Vagina (tissue), 2 donors: Measurements from ENCODE around the gene ZMYND8. TPM values are rescaled to one million over a fixed set of nuclear protein-coding genes. Genes with fewer than 3 reads are reported as not detected.

Source experiments
- DNase-seq, 2 donors: peaks; one replicate each; pipeline ENCODE4 v3.0.0-alpha.2; 2017; ENCODE audit errors: extremely low spot score in 2 of 2
- H3K27ac ChIP-seq: fragments of 200-600 bp; sonication (generic); one replicate; pipeline ENCODE4 v1.5.1; 2019
- H3K27me3 ChIP-seq: fragments of 200-600 bp; sonication (generic); one replicate; pipeline ENCODE4 v1.5.1; 2019
- H3K36me3 ChIP-seq, 2 donors: fragments of 200-600 bp; sonication (generic); one replicate each; pipeline ENCODE4 v1.5.1; 2017 to 2019
- H3K4me1 ChIP-seq: fragments of 200-600 bp; sonication (generic); one replicate; pipeline ENCODE4 v1.5.1; 2019
- H3K4me3 ChIP-seq, 2 donors: fragments of 200-600 bp; sonication (generic); 1 replicate in 1 of 2; 2 replicates in 1 of 2; pipeline ENCODE4 v1.5.1; 2016 to 2019
- H3K9me3 ChIP-seq: fragments of 200-600 bp; sonication (generic); one replicate; pipeline ENCODE4 v1.5.1; 2019
- POLR2A ChIP-seq, 2 donors: fragments of 450-650 bp; IDR thresholded peaks; one replicate each; pipeline ENCODE4 v1.6.1; 2017; ENCODE audit warnings: antibody characterized with exemption in 2 of 2, mild to moderate bottlenecking in 2 of 2, moderate library complexity in 2 of 2
- POLR2AphosphoS5 ChIP-seq, 2 donors: sonication (generic); formaldehyde crosslinking; IDR thresholded peaks; one replicate each; pipeline ENCODE4 v1.9.0; 2017; ENCODE audit warnings: antibody characterized with exemption in 2 of 2, mild to moderate bottlenecking in 2 of 2, low read depth in 1 of 2; ENCODE audit not compliant: insufficient read depth in 1 of 2
- intact Hi-C: fragments of 100-400 bp; cut with DNase I; formaldehyde crosslinking; loops from one replicate; pipeline ENCODE4 v1.15.1; 2023
- total RNA-seq: library from RNA; depleted of rRNA; stranded (reverse); fragments of >200 nt; gene quantifications from one replicate; pipeline ENCODE4 v1.2.3, GENCODE V29; 2016
- TF ChIP-seq, protein P1 (sequence below), 3 experiments: fragments of 450-650 bp in 2 of 3; fragments of 200-600 bp in 1 of 3; sonication (generic) in 1 of 3; IDR thresholded peaks; one replicate each; pipeline ENCODE4 v1.5.1; 2017 to 2019; ENCODE audit warnings: antibody characterized with exemption in 3 of 3, mild to moderate bottlenecking in 2 of 3, moderate library complexity in 2 of 3

Gene ZMYND8
- total RNA-seq, 1 donor from 2014 or later, result 91.1 TPM

DNA sequence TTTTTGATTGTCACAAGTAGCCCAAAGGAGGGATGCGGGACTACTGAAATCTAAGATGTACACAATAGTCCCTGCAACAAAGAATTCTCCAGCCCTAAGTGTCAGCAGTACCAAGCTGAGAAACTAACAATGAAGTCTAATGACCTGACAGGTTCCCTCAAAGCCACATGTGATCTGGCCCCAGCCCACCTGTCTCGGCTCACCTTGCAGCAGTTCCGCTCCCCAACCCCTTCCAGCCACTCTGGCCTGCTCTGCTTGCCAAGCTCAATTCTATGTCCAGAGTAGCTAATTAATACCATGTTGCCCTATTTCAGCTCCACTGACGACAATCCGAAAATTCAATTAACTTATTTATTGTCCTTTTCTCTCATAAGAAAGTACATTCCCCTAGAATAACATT is 72.1 kb downstream of the ZMYND8 start:
- peaks cover 0 to 69% of the 10 kb centered on the region in 2 donors for H3K36me3 ChIP-seq
- no peaks in the 10 kb centered on the region for H3K4me1 ChIP-seq
- no peak overlapping the region for H3K27ac ChIP-seq
- no peak for TF ChIP-seq POLR2AphosphoS5 (IDR thresholded peaks at IDR 0.05; ENCODE audit: insufficient read depth in 1 of 2, low read depth in 1 of 2)
- TF ChIP-seq POLR2A (IDR thresholded peaks at IDR 0.05), result no peak
- TF ChIP-seq, protein P1, sequence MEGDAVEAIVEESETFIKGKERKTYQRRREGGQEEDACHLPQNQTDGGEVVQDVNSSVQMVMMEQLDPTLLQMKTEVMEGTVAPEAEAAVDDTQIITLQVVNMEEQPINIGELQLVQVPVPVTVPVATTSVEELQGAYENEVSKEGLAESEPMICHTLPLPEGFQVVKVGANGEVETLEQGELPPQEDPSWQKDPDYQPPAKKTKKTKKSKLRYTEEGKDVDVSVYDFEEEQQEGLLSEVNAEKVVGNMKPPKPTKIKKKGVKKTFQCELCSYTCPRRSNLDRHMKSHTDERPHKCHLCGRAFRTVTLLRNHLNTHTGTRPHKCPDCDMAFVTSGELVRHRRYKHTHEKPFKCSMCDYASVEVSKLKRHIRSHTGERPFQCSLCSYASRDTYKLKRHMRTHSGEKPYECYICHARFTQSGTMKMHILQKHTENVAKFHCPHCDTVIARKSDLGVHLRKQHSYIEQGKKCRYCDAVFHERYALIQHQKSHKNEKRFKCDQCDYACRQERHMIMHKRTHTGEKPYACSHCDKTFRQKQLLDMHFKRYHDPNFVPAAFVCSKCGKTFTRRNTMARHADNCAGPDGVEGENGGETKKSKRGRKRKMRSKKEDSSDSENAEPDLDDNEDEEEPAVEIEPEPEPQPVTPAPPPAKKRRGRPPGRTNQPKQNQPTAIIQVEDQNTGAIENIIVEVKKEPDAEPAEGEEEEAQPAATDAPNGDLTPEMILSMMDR (IDR thresholded peaks at IDR 0.05), result no peak
- H3K9me3 ChIP-seq, result no peaks in the 10 kb centered on the region
- intact Hi-C loops, result no loop called here
- DNase-seq, result no peak
- H3K27me3 ChIP-seq, result no peaks in the 10 kb centered on the region
- H3K4me3 ChIP-seq, result no peak overlapping the region

DNA sequence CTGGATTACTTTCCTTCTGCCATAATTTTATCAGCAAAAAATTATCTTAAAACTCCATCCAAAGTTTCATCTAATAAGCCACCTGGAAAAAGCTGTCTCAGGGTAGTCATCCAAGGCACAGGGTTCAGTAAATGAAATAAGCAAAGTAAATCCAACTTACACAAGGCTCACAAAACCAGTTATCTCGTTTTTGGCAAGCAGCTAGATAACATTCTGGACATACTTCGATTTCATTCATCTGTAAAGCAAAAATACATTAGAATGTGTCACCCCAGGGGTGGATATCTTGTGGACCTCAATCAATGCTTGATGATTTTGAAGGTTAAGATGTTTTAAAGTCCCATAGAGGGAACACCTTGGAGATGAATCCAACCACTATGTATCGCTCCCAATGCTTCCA is 73.1 kb downstream of the ZMYND8 start:
- intact Hi-C loops, result no loop called here
- Histone ChIP-seq H3K27ac (no peak overlapping the region), H3K4me1 (no peaks in the 10 kb centered on the region), H3K9me3 (no peaks in the 10 kb centered on the region), H3K36me3 (peaks cover 0 to 59% of the 10 kb centered on the region in 2 donors), H3K4me3 (no peak overlapping the region), H3K27me3 (no peaks in the 10 kb centered on the region)
- TF ChIP-seq, protein P1 (IDR thresholded peaks at IDR 0.05), result no peak
- TF ChIP-seq POLR2AphosphoS5 (IDR thresholded peaks at IDR 0.05; ENCODE audit: insufficient read depth in 1 of 2, low read depth in 1 of 2), result no peak
- no peak for TF ChIP-seq POLR2A (IDR thresholded peaks at IDR 0.05)
- no peak for DNase-seq

DNA sequence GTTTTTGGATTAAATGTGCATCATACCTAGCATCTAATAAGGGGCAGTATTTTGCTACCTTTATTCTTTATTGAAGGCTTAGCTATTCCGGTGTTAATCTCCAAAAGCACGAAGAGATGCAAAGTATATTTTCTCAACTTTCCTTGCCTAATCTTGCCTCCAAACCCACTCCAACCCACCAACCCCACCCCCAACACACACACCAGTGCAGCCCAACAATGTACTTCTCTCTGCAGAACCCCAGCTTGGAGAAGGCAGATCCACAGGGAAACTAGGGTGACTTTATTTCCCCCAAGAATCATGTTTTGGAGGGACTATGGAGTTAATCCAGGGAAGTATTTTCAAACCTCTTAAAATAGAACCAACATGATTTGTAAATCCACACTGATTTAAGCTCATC is 73.6 kb downstream of the ZMYND8 start:
- Histone ChIP-seq H3K36me3 (peaks cover 0 to 58% of the 10 kb centered on the region in 2 donors), H3K4me1 (no peaks in the 10 kb centered on the region), H3K27me3 (no peaks in the 10 kb centered on the region), H3K9me3 (no peaks in the 10 kb centered on the region), H3K27ac (no peak overlapping the region), H3K4me3 (no peak overlapping the region)
- TF ChIP-seq, protein P1 (IDR thresholded peaks at IDR 0.05), result no peak
- TF ChIP-seq POLR2A (IDR thresholded peaks at IDR 0.05), result no peak
- no peak for TF ChIP-seq POLR2AphosphoS5 (IDR thresholded peaks at IDR 0.05; ENCODE audit: insufficient read depth in 1 of 2, low read depth in 1 of 2)
- intact Hi-C loops, result no loop called here
- no peak for DNase-seq

DNA sequence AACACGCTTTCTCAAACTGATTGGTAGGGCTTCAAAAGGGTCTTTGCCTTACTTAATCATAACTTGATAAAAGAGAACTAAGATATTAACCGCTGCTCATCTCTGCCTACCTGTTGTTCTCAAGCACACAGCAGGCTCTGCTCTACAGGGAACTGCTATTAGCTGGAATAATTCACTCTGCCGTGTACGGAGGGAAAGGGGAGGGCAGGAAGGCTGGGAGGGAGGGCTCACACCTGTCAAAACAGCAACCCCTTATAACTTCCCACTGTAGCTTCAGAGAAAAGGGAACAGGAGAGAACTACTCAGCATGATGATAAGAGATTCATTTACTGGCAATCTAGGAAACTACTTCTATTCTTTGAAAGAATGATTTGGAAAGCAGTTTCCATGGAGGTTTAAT is 75.1 kb downstream of the ZMYND8 start:
- intact Hi-C loops, result no loop called here
- DNase-seq, result no peak
- Histone ChIP-seq H3K27ac (no peak overlapping the region), H3K36me3 (peaks cover 0 to 50% of the 10 kb centered on the region in 2 donors), H3K9me3 (no peaks in the 10 kb centered on the region), H3K4me1 (peaks cover 14% of the 10 kb centered on the region), H3K4me3 (no peak overlapping the region), H3K27me3 (no peaks in the 10 kb centered on the region)
- no peak for TF ChIP-seq POLR2AphosphoS5 (IDR thresholded peaks at IDR 0.05; ENCODE audit: insufficient read depth in 1 of 2, low read depth in 1 of 2)
- TF ChIP-seq, protein P1 (IDR thresholded peaks at IDR 0.05), result no peak

DNA sequence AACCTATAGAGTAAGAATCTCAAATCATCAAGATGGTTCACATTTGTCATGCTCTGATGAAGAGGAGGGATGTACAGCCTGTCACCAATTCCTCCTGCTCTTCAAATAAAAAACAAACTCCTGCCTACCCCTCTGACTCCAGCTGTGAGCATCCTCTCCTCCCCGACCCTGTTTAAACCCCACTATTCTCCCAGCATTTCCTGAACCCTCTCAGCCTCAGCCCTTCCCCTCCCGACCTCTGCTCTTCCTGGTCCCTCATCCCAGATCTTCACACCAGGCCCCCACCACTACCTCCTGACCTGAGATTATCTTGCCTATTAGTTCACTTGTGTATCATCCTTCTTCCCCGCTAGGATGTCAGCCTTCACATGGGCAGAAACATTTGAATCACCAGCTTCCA is 75.8 kb downstream of the ZMYND8 start:
- intact Hi-C loops, result no loop called here
- Histone ChIP-seq H3K36me3 (peaks cover 0 to 50% of the 10 kb centered on the region in 2 donors), H3K4me1 (peaks cover 19% of the 10 kb centered on the region), H3K4me3 (no peak overlapping the region), H3K27me3 (no peaks in the 10 kb centered on the region), H3K9me3 (no peaks in the 10 kb centered on the region), H3K27ac (no peak overlapping the region)
- DNase-seq, result no peak
- TF ChIP-seq POLR2A (IDR thresholded peaks at IDR 0.05), result no peak
- no peak for TF ChIP-seq POLR2AphosphoS5 (IDR thresholded peaks at IDR 0.05; ENCODE audit: insufficient read depth in 1 of 2, low read depth in 1 of 2)
- TF ChIP-seq, protein P1 (IDR thresholded peaks at IDR 0.05), result no peak
